GM23338 (cell line): ENCODE data around the gene SAMD11.

Source experiments
- CREB1 ChIP-seq: fragments of 250-450 bp; sonication (Bioruptor Pico); IDR thresholded peaks from 2 replicates; pipeline ENCODE4 v1.5.0; 2020; ENCODE audit warnings: low read depth, mild to moderate bottlenecking, moderate library complexity
- EZH2 ChIP-seq: fragments of 200-600 bp; sonication (generic); IDR thresholded peaks from one replicate; pipeline ENCODE4 v1.8.0; 2017; ENCODE audit warnings: antibody characterized with exemption, mild to moderate bottlenecking, low read depth; ENCODE audit not compliant: unreplicated experiment
- EZH2phosphoT487 ChIP-seq: fragments of 200-600 bp; sonication (generic); IDR thresholded peaks from one replicate; pipeline ENCODE4 v1.8.1; 2018; ENCODE audit warnings: antibody characterized with exemption; ENCODE audit not compliant: unreplicated experiment
- JUNB ChIP-seq: IDR thresholded peaks from one replicate; pipeline ENCODE4 v1.6.1; 2016; ENCODE audit warnings: antibody characterized with exemption; ENCODE audit not compliant: unreplicated experiment
- NANOG ChIP-seq: IDR thresholded peaks from 2 replicates; pipeline ENCODE4 v1.6.1; 2016; ENCODE audit warnings: antibody characterized with exemption, borderline replicate concordance
- POLR2AphosphoS5 ChIP-seq: IDR thresholded peaks from 2 replicates; pipeline ENCODE4 v1.6.1; 2016; ENCODE audit warnings: antibody characterized with exemption, low read depth
- STAT1 ChIP-seq: IDR thresholded peaks from one replicate; pipeline ENCODE4 v1.6.1; 2016; ENCODE audit warnings: antibody characterized with exemption; ENCODE audit not compliant: unreplicated experiment
- ZNF114 ChIP-seq: fragments of 250-450 bp; sonication (Bioruptor Pico); IDR thresholded peaks from 2 replicates; pipeline ENCODE4 v1.5.0; 2020; ENCODE audit warnings: mild to moderate bottlenecking, moderate library complexity
- TF ChIP-seq, protein P1 (sequence below), 2 experiments: fragments of 200-600 bp in 1 of 2; sonication (generic) in 1 of 2; conservative IDR thresholded peaks; 2 replicates each; pipeline versions ENCODE4 v1.5.1 to v1.6.1; 2016 to 2017; ENCODE audit warnings: antibody characterized with exemption in 2 of 2, low read depth in 2 of 2, mild to moderate bottlenecking in 2 of 2, moderate library complexity in 1 of 2
- TF ChIP-seq, protein P2 (sequence below): IDR thresholded peaks from 2 replicates; pipeline ENCODE4 v1.6.1; 2016; ENCODE audit warnings: antibody characterized with exemption
- TF ChIP-seq, protein P3 (sequence below): IDR thresholded peaks from one replicate; pipeline ENCODE4 v1.6.1; 2018; ENCODE audit warnings: antibody characterized with exemption; ENCODE audit not compliant: unreplicated experiment
- TF ChIP-seq, protein P4 (sequence below): fragments of 250-450 bp; sonication (Bioruptor Pico); IDR thresholded peaks from 2 replicates; pipeline ENCODE4 v1.5.0; 2020; ENCODE audit warnings: mild to moderate bottlenecking, moderate library complexity

DNA sequence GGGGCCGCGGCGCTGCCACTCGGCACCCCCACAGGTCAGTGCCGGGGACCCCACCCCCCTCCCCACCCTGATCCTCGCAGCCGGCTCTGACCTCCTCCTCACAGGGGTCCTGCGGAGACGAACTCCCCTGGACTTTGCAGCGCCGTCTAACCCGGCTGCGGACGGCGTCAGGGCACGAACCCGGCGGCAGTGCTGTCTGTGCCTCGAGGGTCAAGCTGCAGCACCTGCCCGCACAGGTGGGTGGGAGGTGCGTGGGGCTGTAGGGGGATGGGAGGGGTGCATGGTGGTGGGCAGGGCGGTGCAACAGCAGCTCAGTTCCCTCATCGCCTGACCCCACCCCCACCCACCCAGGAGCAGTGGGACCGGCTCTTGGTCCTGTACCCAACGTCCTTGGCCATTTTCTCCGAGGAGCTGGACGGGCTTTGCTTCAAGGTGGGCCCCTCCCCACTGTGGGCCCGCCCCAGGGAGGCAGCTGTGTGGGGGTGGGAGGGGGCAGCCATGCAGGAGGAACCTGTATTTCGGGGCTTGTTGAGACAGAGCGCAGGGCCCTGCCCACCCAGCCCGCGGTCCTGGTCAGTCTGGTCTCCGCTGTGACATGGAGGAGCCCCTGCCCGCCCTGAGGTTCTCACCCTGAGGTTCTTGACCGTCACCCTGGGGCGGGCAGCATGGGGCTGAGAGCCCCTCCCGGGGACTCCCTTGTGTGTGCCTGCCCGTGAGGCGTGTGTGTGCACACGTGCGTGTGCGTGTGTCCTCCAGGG, 47.4 kb downstream of the SAMD11 start:
- TF ChIP-seq, protein P1, sequence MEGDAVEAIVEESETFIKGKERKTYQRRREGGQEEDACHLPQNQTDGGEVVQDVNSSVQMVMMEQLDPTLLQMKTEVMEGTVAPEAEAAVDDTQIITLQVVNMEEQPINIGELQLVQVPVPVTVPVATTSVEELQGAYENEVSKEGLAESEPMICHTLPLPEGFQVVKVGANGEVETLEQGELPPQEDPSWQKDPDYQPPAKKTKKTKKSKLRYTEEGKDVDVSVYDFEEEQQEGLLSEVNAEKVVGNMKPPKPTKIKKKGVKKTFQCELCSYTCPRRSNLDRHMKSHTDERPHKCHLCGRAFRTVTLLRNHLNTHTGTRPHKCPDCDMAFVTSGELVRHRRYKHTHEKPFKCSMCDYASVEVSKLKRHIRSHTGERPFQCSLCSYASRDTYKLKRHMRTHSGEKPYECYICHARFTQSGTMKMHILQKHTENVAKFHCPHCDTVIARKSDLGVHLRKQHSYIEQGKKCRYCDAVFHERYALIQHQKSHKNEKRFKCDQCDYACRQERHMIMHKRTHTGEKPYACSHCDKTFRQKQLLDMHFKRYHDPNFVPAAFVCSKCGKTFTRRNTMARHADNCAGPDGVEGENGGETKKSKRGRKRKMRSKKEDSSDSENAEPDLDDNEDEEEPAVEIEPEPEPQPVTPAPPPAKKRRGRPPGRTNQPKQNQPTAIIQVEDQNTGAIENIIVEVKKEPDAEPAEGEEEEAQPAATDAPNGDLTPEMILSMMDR (conservative IDR thresholded peaks at IDR 0.05; ENCODE audit: low read depth in 2 of 2) = no peak
- TF ChIP-seq, protein P2, sequence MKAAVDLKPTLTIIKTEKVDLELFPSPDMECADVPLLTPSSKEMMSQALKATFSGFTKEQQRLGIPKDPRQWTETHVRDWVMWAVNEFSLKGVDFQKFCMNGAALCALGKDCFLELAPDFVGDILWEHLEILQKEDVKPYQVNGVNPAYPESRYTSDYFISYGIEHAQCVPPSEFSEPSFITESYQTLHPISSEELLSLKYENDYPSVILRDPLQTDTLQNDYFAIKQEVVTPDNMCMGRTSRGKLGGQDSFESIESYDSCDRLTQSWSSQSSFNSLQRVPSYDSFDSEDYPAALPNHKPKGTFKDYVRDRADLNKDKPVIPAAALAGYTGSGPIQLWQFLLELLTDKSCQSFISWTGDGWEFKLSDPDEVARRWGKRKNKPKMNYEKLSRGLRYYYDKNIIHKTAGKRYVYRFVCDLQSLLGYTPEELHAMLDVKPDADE = no peak
- TF ChIP-seq POLR2AphosphoS5 (no peak), EZH2 (no peak), EZH2phosphoT487 (no peak), STAT1 (no peak), JUNB (no peak), CREB1 (CRISPR knock-in tag) (no peak), ZNF114 (no peak), NANOG (no peak)
- TF ChIP-seq, protein P3, sequence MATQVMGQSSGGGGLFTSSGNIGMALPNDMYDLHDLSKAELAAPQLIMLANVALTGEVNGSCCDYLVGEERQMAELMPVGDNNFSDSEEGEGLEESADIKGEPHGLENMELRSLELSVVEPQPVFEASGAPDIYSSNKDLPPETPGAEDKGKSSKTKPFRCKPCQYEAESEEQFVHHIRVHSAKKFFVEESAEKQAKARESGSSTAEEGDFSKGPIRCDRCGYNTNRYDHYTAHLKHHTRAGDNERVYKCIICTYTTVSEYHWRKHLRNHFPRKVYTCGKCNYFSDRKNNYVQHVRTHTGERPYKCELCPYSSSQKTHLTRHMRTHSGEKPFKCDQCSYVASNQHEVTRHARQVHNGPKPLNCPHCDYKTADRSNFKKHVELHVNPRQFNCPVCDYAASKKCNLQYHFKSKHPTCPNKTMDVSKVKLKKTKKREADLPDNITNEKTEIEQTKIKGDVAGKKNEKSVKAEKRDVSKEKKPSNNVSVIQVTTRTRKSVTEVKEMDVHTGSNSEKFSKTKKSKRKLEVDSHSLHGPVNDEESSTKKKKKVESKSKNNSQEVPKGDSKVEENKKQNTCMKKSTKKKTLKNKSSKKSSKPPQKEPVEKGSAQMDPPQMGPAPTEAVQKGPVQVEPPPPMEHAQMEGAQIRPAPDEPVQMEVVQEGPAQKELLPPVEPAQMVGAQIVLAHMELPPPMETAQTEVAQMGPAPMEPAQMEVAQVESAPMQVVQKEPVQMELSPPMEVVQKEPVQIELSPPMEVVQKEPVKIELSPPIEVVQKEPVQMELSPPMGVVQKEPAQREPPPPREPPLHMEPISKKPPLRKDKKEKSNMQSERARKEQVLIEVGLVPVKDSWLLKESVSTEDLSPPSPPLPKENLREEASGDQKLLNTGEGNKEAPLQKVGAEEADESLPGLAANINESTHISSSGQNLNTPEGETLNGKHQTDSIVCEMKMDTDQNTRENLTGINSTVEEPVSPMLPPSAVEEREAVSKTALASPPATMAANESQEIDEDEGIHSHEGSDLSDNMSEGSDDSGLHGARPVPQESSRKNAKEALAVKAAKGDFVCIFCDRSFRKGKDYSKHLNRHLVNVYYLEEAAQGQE = no peak
- TF ChIP-seq, protein P4, sequence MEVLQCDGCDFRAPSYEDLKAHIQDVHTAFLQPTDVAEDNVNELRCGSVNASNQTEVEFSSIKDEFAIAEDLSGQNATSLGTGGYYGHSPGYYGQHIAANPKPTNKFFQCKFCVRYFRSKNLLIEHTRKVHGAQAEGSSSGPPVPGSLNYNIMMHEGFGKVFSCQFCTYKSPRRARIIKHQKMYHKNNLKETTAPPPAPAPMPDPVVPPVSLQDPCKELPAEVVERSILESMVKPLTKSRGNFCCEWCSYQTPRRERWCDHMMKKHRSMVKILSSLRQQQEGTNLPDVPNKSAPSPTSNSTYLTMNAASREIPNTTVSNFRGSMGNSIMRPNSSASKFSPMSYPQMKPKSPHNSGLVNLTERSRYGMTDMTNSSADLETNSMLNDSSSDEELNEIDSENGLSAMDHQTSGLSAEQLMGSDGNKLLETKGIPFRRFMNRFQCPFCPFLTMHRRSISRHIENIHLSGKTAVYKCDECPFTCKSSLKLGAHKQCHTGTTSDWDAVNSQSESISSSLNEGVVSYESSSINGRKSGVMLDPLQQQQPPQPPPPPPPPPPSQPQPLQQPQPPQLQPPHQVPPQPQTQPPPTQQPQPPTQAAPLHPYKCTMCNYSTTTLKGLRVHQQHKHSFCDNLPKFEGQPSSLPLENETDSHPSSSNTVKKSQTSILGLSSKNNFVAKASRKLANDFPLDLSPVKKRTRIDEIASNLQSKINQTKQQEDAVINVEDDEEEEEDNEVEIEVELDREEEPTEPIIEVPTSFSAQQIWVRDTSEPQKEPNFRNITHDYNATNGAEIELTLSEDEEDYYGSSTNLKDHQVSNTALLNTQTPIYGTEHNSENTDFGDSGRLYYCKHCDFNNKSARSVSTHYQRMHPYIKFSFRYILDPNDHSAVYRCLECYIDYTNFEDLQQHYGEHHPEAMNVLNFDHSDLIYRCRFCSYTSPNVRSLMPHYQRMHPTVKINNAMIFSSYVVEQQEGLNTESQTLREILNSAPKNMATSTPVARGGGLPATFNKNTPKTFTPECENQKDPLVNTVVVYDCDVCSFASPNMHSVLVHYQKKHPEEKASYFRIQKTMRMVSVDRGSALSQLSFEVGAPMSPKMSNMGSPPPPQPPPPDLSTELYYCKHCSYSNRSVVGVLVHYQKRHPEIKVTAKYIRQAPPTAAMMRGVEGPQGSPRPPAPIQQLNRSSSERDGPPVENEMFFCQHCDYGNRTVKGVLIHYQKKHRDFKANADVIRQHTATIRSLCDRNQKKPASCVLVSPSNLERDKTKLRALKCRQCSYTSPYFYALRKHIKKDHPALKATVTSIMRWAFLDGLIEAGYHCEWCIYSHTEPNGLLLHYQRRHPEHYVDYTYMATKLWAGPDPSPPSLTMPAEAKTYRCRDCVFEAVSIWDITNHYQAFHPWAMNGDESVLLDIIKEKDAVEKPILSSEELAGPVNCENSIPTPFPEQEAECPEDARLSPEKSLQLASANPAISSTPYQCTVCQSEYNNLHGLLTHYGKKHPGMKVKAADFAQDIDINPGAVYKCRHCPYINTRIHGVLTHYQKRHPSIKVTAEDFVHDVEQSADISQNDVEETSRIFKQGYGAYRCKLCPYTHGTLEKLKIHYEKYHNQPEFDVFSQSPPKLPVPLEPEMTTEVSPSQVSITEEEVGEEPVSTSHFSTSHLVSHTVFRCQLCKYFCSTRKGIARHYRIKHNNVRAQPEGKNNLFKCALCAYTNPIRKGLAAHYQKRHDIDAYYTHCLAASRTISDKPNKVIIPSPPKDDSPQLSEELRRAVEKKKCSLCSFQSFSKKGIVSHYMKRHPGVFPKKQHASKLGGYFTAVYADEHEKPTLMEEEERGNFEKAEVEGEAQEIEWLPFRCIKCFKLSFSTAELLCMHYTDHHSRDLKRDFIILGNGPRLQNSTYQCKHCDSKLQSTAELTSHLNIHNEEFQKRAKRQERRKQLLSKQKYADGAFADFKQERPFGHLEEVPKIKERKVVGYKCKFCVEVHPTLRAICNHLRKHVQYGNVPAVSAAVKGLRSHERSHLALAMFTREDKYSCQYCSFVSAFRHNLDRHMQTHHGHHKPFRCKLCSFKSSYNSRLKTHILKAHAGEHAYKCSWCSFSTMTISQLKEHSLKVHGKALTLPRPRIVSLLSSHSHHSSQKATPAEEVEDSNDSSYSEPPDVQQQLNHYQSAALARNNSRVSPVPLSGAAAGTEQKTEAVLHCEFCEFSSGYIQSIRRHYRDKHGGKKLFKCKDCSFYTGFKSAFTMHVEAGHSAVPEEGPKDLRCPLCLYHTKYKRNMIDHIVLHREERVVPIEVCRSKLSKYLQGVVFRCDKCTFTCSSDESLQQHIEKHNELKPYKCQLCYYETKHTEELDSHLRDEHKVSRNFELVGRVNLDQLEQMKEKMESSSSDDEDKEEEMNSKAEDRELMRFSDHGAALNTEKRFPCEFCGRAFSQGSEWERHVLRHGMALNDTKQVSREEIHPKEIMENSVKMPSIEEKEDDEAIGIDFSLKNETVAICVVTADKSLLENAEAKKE (CRISPR knock-in tag) = no peak
